IgD-negative memory B cell (primary cell): ENCODE results near the gene SPATA31E1. TPM values are rescaled to one million over a fixed set of nuclear protein-coding genes. Genes with fewer than 3 reads are reported as not detected.

Source experiments
- H3K27ac Mint-ChIP-seq, 3 donors: one replicate each; pipeline ENCODE4 v1.8.0; 2020 to 2022; ENCODE audit warnings: mild to moderate bottlenecking in 3 of 3, mixed read lengths in 3 of 3, moderate library complexity in 1 of 3
- H3K27me3 Mint-ChIP-seq: one replicate; pipeline ENCODE4 v1.8.0; 2021; ENCODE audit warnings: mixed read lengths
- H3K36me3 Mint-ChIP-seq: one replicate; pipeline ENCODE4 v1.8.0; 2020; ENCODE audit warnings: mild to moderate bottlenecking, mixed read lengths
- H3K4me1 Mint-ChIP-seq, 3 donors: one replicate each; pipeline ENCODE4 v1.8.0; 2020 to 2022; ENCODE audit warnings: mixed read lengths in 3 of 3, mild to moderate bottlenecking in 1 of 3
- H3K4me3 Mint-ChIP-seq, 4 donors: one replicate each; pipeline ENCODE4 v1.8.0; 2020 to 2022; ENCODE audit warnings: mild to moderate bottlenecking in 4 of 4, mixed read lengths in 4 of 4, moderate library complexity in 3 of 4
- H3K9me3 Mint-ChIP-seq, 3 donors: one replicate each; pipeline ENCODE4 v1.8.0; 2020 to 2021; ENCODE audit warnings: mixed read lengths in 3 of 3, mild to moderate bottlenecking in 1 of 3
- polyA plus RNA-seq: library from polyadenylated mRNA; unstranded; fragments of 300-500 nt; fragmentation: Illumina TruSeq; gene quantifications from one replicate; pipeline ENCODE4 v1.2.3, GENCODE V29; 2021

The SPATA31E1 gene
- polyA plus RNA-seq, 1 donor from 2014 or later: not detected

DNA sequence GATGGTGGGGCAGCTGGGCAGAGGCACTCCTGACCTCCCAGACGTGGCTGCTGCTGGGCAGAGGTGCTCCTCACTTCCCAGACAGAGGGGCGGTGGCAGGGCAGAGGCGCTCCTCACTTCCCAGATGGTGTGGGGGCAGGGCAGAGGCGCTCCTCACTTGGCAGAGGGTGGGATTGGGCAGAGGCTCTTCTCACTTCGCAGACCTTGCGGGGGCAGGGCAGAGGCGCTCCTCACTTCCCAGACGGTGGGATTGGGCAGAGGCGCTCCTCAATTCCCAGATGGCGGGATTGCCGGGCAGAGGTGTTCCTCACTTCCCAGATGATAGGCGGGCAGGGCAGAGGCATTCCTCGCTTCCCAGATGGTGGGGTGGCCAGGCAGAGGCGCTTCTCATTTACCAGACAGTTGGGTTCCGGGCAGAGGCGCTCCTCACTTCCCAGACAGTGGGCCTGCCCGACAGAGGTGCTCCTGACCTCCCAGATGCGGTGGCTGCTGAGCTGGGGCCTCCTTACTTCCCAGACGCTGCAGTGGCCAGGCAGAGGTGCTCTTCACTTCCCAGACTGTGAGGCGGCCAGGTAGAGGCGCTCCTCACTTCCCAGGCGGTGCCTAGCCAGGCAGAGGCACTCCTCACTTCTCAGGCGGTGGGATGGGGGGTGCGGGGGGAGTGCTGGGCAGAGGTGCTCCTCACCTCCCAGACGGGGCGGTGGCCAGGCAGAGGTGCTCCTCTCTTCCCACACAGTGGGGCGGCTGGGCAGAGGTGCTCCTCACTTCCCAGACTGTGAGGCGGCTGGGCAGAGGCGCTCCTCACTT, 25.3 kb upstream of the SPATA31E1 start:
- Mint-ChIP-seq H3K4me3 (no peak overlapping the region), H3K27ac (no peak overlapping the region)

DNA sequence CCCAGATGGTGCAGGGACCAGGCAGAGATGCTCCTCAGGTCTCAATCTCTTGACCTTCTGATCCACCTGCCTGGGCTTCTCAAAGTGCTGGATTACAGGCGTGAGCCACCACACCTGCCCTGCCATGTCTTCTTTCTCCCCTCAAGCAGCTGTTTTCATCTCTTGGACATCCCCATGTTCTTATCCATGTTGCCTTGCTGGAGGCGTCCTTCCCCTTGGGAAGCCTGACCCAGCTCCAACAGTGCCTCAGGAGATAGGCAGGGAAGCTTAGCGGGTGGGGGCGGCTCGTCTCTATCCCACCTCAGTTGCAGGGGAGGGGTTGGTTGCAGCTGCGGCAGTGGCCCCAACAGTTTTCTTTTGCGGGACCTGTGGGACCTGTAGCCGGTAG, 24.7 kb upstream of the SPATA31E1 start:
- peaks cover 0 to 3% (median 0%) of the 10 kb centered on the region in 3 donors for H3K4me1 Mint-ChIP-seq

More for the DNA sequence above, 25.3 kb upstream of the SPATA31E1 start:
- H3K27me3 Mint-ChIP-seq: no peaks in the 10 kb centered on the region
- H3K9me3 Mint-ChIP-seq: peaks cover 3 to 15% (median 5%) of the 10 kb centered on the region in 3 donors
- peaks cover 0 to 3% (median 0%) of the 10 kb centered on the region in 3 donors for H3K4me1 Mint-ChIP-seq
- no peaks in the 10 kb centered on the region for H3K36me3 Mint-ChIP-seq

DNA sequence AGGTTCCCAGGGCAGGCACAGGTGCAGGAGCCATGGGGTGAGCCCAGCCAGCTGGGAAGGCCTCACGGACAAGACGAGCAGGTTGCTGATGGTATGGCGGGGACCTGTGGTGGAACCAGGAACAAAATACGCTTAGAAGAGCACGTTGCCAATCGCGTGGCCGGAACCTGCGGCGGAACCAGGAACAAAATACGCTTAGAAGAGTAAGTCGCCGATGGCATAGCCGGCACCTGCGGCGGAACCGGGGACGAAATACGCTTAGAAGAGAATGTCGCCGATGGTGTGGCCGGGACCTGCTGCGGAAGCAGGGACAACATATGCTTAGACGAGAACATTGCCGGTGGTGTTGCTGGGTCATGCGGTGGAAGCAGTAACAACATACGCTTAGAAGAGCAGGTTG, 23.5 kb upstream of the SPATA31E1 start:
- Mint-ChIP-seq H3K9me3 (peaks cover 5 to 19% (median 5%) of the 10 kb centered on the region in 3 donors), H3K36me3 (no peaks in the 10 kb centered on the region)

More for the DNA sequence above, 24.7 kb upstream of the SPATA31E1 start:
- Mint-ChIP-seq H3K27ac (no peak overlapping the region), H3K27me3 (no peaks in the 10 kb centered on the region), H3K4me3 (no peak overlapping the region), H3K9me3 (peaks cover 5 to 19% (median 5%) of the 10 kb centered on the region in 3 donors), H3K36me3 (no peaks in the 10 kb centered on the region)

DNA sequence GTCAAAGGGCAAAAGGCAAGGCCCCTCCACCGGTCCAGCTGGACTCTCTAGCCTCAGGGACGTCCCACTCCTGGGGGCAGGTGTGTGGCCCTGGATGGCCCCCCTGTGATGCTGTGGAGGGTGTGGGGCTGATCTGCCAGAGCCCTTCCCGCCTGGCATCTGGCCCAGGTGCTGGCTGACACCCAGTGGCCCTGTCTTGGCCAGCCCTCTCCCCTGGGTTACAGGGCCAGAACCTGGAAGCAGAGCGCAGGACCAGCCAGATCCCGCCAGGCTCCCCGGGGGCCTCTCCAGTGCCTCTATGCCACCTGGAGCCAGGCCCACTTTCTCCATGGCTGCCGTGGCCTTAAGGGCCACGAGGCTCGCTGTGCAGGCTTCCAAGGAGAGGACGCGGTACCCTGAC, 22.9 kb upstream of the SPATA31E1 start:
- H3K9me3 Mint-ChIP-seq: peaks cover 5 to 19% (median 5%) of the 10 kb centered on the region in 3 donors
- H3K27me3 Mint-ChIP-seq: no peaks in the 10 kb centered on the region
- H3K36me3 Mint-ChIP-seq: no peaks in the 10 kb centered on the region
- no peak overlapping the region for H3K4me3 Mint-ChIP-seq
- H3K27ac Mint-ChIP-seq: no peak overlapping the region
- peaks cover 0 to 3% (median 0%) of the 10 kb centered on the region in 3 donors for H3K4me1 Mint-ChIP-seq

More for the DNA sequence above, 23.5 kb upstream of the SPATA31E1 start:
- Mint-ChIP-seq H3K4me1 (peaks cover 0 to 3% (median 0%) of the 10 kb centered on the region in 3 donors), H3K4me3 (no peak overlapping the region), H3K27me3 (no peaks in the 10 kb centered on the region), H3K27ac (no peak overlapping the region)

DNA sequence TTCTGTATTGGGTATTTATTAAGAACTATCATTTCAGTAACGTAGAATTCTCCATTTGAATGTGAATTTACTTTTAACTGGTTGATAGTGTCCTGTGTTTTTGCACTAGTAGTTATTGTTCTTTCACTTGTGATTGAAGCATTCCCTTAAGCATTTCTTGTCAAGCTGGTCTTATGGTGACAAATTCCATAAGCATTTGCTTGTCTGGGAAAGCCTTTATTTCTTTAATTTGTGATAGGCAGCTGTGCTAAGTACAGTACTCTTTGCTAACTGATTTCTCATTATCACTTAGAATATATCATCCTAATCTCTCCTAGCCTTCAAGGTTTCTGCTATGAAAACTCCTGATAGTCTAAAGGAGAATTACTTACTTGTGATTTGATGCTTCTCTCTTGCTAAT, 21.3 kb upstream of the SPATA31E1 start:
- peaks cover 5 to 19% (median 5%) of the 10 kb centered on the region in 3 donors for H3K9me3 Mint-ChIP-seq
- H3K27ac Mint-ChIP-seq: no peak overlapping the region
- no peaks in the 10 kb centered on the region for H3K4me1 Mint-ChIP-seq
- H3K27me3 Mint-ChIP-seq: no peaks in the 10 kb centered on the region
- no peaks in the 10 kb centered on the region for H3K36me3 Mint-ChIP-seq
- H3K4me3 Mint-ChIP-seq: no peak overlapping the region

DNA sequence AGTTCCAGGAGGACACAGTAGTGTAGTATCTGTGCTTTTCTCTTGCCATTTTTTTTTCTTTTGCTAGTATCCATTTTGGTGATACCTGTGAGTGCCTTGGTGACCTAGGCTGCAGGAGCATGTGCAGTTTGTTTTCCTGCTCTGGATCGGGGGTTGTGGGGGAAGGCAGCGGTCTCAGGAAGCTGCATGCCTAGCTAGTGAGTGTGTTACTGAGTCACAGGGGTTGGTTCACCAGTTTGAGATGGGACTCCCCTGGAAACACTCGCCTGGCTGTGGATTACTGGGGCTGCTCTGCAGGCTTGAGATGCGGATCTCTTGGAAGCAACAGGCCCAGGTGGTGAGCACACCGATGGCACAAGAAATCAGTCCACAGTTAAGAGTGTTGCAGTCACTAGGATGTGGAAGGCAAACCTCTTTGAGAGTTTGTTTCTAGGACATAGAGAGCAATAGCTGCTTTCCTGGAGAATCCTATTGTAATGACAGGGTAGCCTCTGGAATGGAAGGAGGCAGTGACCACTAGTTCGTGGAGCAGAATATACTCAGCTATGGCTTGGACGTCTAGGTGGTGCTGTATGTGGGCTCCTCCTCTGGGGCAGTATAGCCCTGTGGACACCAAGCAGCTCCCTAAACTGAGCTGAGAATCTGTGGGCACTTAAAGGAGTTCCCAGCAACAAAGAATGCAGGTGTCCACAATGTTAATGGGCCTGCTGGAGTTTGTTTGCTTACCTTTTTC, 20.0 kb upstream of the SPATA31E1 start:
- Mint-ChIP-seq H3K9me3 (peaks cover 5 to 19% (median 5%) of the 10 kb centered on the region in 3 donors), H3K36me3 (no peaks in the 10 kb centered on the region), H3K27me3 (no peaks in the 10 kb centered on the region), H3K4me3 (no peak overlapping the region), H3K4me1 (peaks cover 0 to 1% (median 0%) of the 10 kb centered on the region in 3 donors), H3K27ac (no peak overlapping the region)

DNA sequence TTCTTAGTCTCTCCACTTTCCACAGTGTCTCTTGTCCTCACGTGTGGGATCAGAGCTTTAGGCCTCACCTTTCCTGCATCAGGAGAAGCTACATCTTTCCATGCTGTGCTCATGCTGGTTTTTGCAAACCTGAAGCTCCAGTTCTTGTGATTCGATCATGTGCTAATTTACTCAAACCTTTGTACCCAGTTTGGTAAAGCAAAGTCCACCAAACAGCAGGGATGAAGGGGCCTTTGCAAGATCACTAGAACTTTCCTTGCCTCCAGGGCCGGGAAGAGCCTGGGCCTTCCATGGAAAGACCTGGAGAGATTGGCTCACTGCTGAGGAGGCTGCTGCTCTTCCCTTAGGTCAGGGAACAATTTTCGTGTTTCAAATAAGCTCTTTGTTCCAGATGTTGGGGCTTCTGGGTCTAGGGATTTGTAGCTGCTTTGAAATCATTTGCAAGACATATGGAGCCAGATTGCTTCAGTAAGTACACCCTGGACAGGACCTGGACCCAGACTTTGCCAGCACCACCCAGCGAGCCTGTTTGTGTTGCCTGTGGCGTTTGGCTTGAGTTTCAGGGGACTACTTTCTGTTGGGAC, 18.7 kb upstream of the SPATA31E1 start:
- Mint-ChIP-seq H3K9me3 (peaks cover 5 to 19% (median 5%) of the 10 kb centered on the region in 3 donors), H3K36me3 (no peaks in the 10 kb centered on the region), H3K27ac (no peak overlapping the region), H3K27me3 (no peaks in the 10 kb centered on the region), H3K4me3 (no peak overlapping the region), H3K4me1 (peaks cover 0 to 1% (median 0%) of the 10 kb centered on the region in 3 donors)

DNA sequence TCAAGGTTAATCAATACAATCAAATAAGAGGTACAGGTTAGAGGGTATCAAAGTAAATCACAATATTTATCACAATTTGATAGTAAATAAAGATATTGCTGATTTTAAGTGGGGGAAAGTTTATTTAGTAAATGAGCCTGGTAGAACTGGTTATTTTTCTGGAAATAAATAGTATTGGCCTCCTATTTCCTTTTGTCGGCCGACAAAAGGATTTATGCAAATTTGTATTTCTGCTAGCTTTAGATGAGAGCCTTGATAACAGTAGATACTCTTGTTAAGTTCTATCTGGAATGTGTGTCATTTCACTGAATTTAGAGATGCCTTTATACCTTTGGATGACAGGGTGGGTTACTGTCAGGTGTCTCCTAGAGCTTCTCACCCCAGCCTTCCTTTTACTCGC, 17.8 kb upstream of the SPATA31E1 start:
- H3K36me3 Mint-ChIP-seq: no peaks in the 10 kb centered on the region
- no peaks in the 10 kb centered on the region for H3K27me3 Mint-ChIP-seq
- H3K4me3 Mint-ChIP-seq: no peak overlapping the region
- H3K4me1 Mint-ChIP-seq: peaks cover 0 to 1% (median 0%) of the 10 kb centered on the region in 3 donors
- H3K9me3 Mint-ChIP-seq: peaks cover 5 to 19% (median 9%) of the 10 kb centered on the region in 3 donors
- H3K27ac Mint-ChIP-seq: no peak overlapping the region

DNA sequence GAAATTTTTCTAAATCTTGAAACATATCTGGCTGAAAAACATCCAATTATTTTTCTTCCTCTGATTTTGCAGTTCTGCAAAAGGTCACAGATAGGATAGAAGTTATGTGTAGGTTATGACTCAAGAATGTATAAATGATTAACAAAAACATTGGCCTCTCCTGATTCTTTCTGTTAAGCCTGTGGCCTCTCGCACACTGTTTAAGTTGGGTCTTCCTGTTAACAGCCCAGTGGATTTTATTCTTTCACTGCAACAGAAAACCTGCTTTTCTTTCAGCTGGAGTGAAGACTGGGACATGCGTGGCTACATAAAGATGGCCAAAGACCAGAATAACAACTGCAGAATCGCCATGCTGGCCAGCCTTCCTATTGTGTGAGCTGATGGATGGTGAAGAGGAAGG, 17.1 kb upstream of the SPATA31E1 start:
- no peaks in the 10 kb centered on the region for H3K27me3 Mint-ChIP-seq
- no peak overlapping the region for H3K4me3 Mint-ChIP-seq
- H3K4me1 Mint-ChIP-seq: peaks cover 0 to 1% (median 0%) of the 10 kb centered on the region in 3 donors
- H3K36me3 Mint-ChIP-seq: no peaks in the 10 kb centered on the region
- H3K27ac Mint-ChIP-seq: no peak overlapping the region
- peaks cover 2 to 15% (median 10%) of the 10 kb centered on the region in 3 donors for H3K9me3 Mint-ChIP-seq

DNA sequence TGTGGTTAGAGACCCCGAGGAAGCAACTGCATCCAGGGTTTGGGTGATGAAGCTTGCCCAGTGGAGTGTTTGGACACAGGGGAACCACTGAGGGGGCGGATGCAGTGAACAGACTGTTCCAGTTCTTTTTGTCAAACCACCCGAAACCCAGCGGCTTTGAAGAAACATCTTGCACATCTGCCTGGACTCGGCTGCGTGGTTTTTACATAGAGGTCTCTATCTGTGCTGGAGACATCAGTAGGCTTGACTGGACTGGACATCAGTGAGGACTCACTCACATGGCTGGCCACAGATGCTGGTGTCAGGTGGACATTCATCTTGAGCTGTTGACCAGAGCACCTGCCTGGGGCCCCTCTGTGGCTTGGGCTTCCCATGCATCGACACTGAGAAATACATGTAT, 15.3 kb upstream of the SPATA31E1 start:
- Mint-ChIP-seq H3K27me3 (no peaks in the 10 kb centered on the region), H3K27ac (no peak overlapping the region), H3K4me3 (no peak overlapping the region)

DNA sequence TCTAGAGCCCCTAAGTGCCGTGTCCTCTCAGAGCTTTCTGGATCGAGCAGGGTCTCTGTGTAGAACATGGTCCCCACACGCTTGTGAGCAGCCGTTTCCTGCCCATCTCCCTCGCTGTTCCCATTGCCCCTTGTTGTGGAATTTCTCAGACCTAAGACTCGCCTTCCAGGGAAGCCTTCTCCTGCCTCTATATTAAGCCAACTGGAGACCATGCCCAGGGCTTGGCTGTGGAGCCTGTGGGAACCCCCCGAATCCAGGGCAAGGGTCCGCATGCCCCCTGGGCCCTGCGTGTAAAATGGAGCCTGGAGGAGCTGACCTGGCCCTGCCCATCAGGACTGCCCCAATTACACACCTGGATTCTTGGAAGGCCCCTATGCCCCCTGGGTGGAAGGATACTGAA, 14.5 kb upstream of the SPATA31E1 start:
- Mint-ChIP-seq H3K36me3 (no peaks in the 10 kb centered on the region), H3K27me3 (no peaks in the 10 kb centered on the region), H3K27ac (no peak overlapping the region), H3K4me1 (peaks cover 0 to 1% (median 0%) of the 10 kb centered on the region in 3 donors), H3K9me3 (peaks cover 0 to 5% (median 0%) of the 10 kb centered on the region in 3 donors), H3K4me3 (no peak overlapping the region)

More for the DNA sequence above, 15.3 kb upstream of the SPATA31E1 start:
- Mint-ChIP-seq H3K9me3 (peaks cover 0 to 6% (median 3%) of the 10 kb centered on the region in 3 donors), H3K4me1 (peaks cover 0 to 1% (median 0%) of the 10 kb centered on the region in 3 donors), H3K36me3 (no peaks in the 10 kb centered on the region)

DNA sequence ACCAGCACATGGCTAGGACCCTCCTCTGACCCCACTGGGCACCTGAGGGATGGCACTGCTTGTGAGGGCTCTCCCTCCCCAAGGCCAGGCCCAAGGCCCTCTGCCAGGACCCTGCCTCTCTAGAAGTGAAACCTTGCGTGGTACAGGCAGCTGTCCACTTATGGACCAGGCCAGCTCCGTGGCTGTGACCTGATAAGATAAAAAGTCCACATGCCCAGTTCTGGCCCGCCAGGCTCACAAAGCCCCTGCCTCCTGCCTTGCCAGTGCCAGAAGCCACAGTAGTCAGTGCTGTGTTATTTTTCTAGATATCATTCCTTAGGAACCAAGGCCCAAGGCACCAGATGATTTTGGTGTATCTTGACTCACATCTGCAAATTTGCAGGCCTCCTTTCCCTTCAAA, 14.0 kb upstream of the SPATA31E1 start:
- Mint-ChIP-seq H3K4me1 (peaks cover 0 to 1% (median 0%) of the 10 kb centered on the region in 3 donors), H3K9me3 (peaks cover 0 to 5% (median 0%) of the 10 kb centered on the region in 3 donors), H3K27ac (no peak overlapping the region), H3K36me3 (no peaks in the 10 kb centered on the region), H3K4me3 (no peak overlapping the region), H3K27me3 (no peaks in the 10 kb centered on the region)

DNA sequence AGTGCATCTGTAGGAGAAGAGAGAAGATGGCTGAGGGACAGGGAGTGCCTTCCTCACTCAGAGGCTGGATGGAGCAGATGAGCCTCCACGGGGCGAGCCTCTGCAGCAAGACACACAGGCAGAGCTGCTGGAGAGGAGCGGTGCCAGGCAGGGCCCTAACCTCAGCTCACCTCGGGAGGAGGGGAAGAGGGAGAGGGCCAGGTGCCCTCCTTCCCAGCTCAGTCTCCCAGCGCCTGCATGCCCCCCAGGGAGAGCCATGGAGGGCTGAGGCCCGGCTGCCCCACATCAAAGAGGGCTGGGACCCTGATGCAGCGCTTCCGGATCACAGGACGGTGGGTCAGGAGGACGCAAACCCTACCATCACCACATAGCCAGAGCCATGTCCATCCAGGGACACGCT, 13.6 kb upstream of the SPATA31E1 start:
- Mint-ChIP-seq H3K4me3 (no peak overlapping the region), H3K4me1 (peaks cover 0 to 1% (median 0%) of the 10 kb centered on the region in 3 donors), H3K36me3 (no peaks in the 10 kb centered on the region), H3K27me3 (no peaks in the 10 kb centered on the region), H3K27ac (no peak overlapping the region), H3K9me3 (peaks cover 0 to 5% (median 0%) of the 10 kb centered on the region in 3 donors)

DNA sequence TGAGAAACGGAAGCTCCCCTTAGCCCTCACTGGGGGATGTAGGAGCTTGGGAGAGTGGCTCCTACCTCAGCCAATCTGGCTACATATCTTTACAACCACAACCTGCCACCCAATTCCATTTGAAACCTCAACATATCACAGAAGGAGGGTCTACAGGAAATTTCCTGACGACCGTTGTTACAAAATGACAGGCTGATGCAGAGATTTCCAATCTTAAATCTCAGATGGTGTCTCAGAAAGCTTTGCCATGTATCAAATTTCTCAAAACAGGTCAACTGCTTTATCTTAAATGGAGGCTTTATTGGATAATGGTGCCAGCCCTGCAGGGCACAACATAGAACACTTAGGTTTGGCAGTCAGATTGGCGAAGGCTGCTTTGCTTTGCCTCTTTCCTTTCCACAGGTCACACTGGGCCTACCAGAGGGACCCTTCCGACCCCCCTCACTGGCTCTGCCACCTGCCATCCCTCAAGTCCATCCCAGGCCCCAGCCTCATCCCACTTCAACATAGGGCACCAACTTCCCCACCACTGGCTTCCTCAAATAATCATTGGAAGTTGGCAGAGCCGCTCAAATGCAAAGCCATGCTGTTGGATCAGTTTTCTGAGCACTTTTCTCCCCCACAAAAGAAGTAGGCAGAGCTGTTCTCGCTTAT, 11.1 kb upstream of the SPATA31E1 start:
- Mint-ChIP-seq H3K4me1 (peaks cover 0 to 1% (median 0%) of the 10 kb centered on the region in 3 donors), H3K27ac (no peak overlapping the region), H3K9me3 (peaks cover 0 to 7% (median 0%) of the 10 kb centered on the region in 3 donors), H3K4me3 (no peak overlapping the region), H3K36me3 (no peaks in the 10 kb centered on the region), H3K27me3 (no peaks in the 10 kb centered on the region)
